Naive thymus-derived CD4-positive, alpha-beta T cell (primary cell): ENCODE results near the gene KRTAP5-6. TPM values are rescaled to one million over a fixed set of nuclear protein-coding genes. Genes with fewer than 3 reads are reported as not detected.

ENCODE experiments used
- ATAC-seq: fragments of 150-1000 bp; cut with Tn5 transposase; 2 replicates; pipeline ENCODE4 v1.10.0; 2021; ENCODE audit warnings: mild to moderate bottlenecking, moderate library complexity
- CTCF ChIA-PET: fragments of 350-600 bp; sonication (Branson Sonifier 250); formaldehyde crosslinking; loops from one replicate; lab custom pipeline; 2021; ENCODE audit warnings: antibody characterized with exemption; lab: Charles Lee
- POLR2A ChIA-PET: fragments of 350-600 bp; sonication (Branson Sonifier 250); formaldehyde crosslinking; loops from one replicate; lab custom pipeline; 2021; ENCODE audit warnings: antibody characterized with exemption, inconsistent platforms; lab: Charles Lee
- DNase-seq, 9 donors: peaks; one replicate each; pipeline versions ENCODE4 v3.0.0 to v3.0.0-alpha.2; 2020 to 2022; ENCODE audit warnings: mixed read lengths in 1 of 9
- H3K27ac ChIP-seq: one replicate; pipeline ENCODE4 v1.7.0; 2013; ENCODE audit warnings: mild to moderate bottlenecking, low read depth, low read length, moderate library complexity
- H3K27me3 ChIP-seq, 2 donors: one replicate each; pipeline ENCODE4 v1.7.0; 2013; ENCODE audit warnings: low read length in 2 of 2, mild to moderate bottlenecking in 2 of 2, moderate library complexity in 2 of 2; ENCODE audit not compliant: control insufficient read depth in 2 of 2, insufficient read depth in 2 of 2
- H3K36me3 ChIP-seq, 3 experiments: 1 replicate in 2 of 3; 2 replicates in 1 of 3; pipeline ENCODE4 v1.7.0; 2013; ENCODE audit warnings: low read length in 3 of 3, mild to moderate bottlenecking in 3 of 3, moderate library complexity in 1 of 3; ENCODE audit not compliant: insufficient read depth in 3 of 3, control insufficient read depth in 2 of 3
- H3K4me1 ChIP-seq, 2 donors: one replicate each; pipeline ENCODE4 v1.7.0; 2013; ENCODE audit warnings: low read length in 2 of 2, mild to moderate bottlenecking in 2 of 2, moderate library complexity in 1 of 2; ENCODE audit not compliant: control insufficient read depth in 2 of 2, insufficient read depth in 2 of 2
- H3K4me3 ChIP-seq: 2 replicates; pipeline ENCODE4 v1.7.0; 2013; ENCODE audit warnings: mild to moderate bottlenecking, low read length
- H3K9me3 ChIP-seq, 3 experiments: 1 replicate in 2 of 3; 2 replicates in 1 of 3; pipeline ENCODE4 v1.7.0; 2013; ENCODE audit warnings: low read length in 3 of 3; ENCODE audit not compliant: control insufficient read depth in 2 of 3
- H3K27ac Mint-ChIP-seq, 9 donors: one replicate each; pipeline ENCODE4 v1.8.0; 2020 to 2022; ENCODE audit warnings: mixed read lengths in 9 of 9, mild to moderate bottlenecking in 8 of 9, moderate library complexity in 5 of 9, inconsistent platforms in 2 of 9
- H3K27me3 Mint-ChIP-seq, 5 donors: one replicate each; pipeline ENCODE4 v1.8.0; 2021 to 2022; ENCODE audit warnings: mixed read lengths in 5 of 5, mild to moderate bottlenecking in 1 of 5
- H3K36me3 Mint-ChIP-seq, 5 donors: one replicate each; pipeline ENCODE4 v1.8.0; 2020 to 2022; ENCODE audit warnings: mixed read lengths in 5 of 5, mild to moderate bottlenecking in 3 of 5, inconsistent platforms in 1 of 5
- H3K4me1 Mint-ChIP-seq, 7 donors: one replicate each; pipeline ENCODE4 v1.8.0; 2020 to 2022; ENCODE audit warnings: mixed read lengths in 7 of 7, mild to moderate bottlenecking in 3 of 7, inconsistent platforms in 1 of 7
- H3K4me3 Mint-ChIP-seq, 10 donors: one replicate each; pipeline ENCODE4 v1.8.0; 2020 to 2022; ENCODE audit warnings: mild to moderate bottlenecking in 10 of 10, mixed read lengths in 10 of 10, moderate library complexity in 6 of 10, inconsistent platforms in 2 of 10
- H3K9me3 Mint-ChIP-seq, 11 donors: one replicate each; pipeline ENCODE4 v1.8.0; 2020 to 2022; ENCODE audit warnings: mixed read lengths in 11 of 11, mild to moderate bottlenecking in 4 of 11, inconsistent platforms in 1 of 11, moderate library complexity in 1 of 11
- intact Hi-C, 2 donors: fragments of 100-400 bp; cut with micrococcal nuclease; formaldehyde crosslinking; loops; one replicate each; pipeline ENCODE4 v1.15.1; 2023
- polyA plus RNA-seq, 2 donors: library from polyadenylated mRNA; unstranded; fragments of 300-500 nt; fragmentation: Illumina TruSeq; gene quantifications; one replicate each; pipeline ENCODE4 v1.2.3, GENCODE V29; 2021
- total RNA-seq, 6 experiments: library from RNA in 5 of 6; stranded (reverse) in 5 of 6; gene quantifications; 1 replicate in 5 of 6; 2 replicates in 1 of 6; pipeline ENCODE4 v1.2.3 and lab custom pipeline; 2021 to 2026

Gene KRTAP5-6
- total and polyA plus RNA-seq, 7 experiments from 2014 or later, result not detected

GRCh38 chr11:1742371-1742770 is 45.4 kb downstream of the KRTAP5-6 start:
- no peaks in the 10 kb centered on the region for H3K27me3 ChIP-seq
- no peak overlapping the region for H3K4me3 ChIP-seq
- POLR2A ChIA-PET, result no interaction called here
- Mint-ChIP-seq H3K9me3 (peaks cover 0 to 16% (median 4%) of the 10 kb centered on the region in 11 donors), H3K36me3 (peaks cover 0 to 5% (median 0%) of the 10 kb centered on the region in 5 donors), H3K4me1 (peaks cover 0 to 6% (median 0%) of the 10 kb centered on the region in 7 donors), H3K27ac (no peak overlapping the region), H3K27me3 (peaks cover 0 to 5% (median 0%) of the 10 kb centered on the region in 5 donors), H3K4me3 (no peak overlapping the region)
- no peak for DNase-seq
- H3K9me3 ChIP-seq, result peaks cover 0 to under 1% (median 0%) of the 10 kb centered on the region in 3 experiments
- H3K27ac ChIP-seq, result no peak overlapping the region
- CTCF ChIA-PET, result no interaction called here
- no peaks in the 10 kb centered on the region for H3K36me3 ChIP-seq
- intact Hi-C loops, result no loop called here
- no peaks in the 10 kb centered on the region for H3K4me1 ChIP-seq
- ATAC-seq, result no peak

- Mint-ChIP-seq H3K27me3 (peaks cover 0 to 8% (median 0%) of the 10 kb centered on the region in 5 donors), H3K27ac (no peak overlapping the region), H3K4me1 (peaks cover 0 to 6% (median 0%) of the 10 kb centered on the region in 7 donors), H3K4me3 (no peak overlapping the region), H3K9me3 (peaks cover 0 to 11% (median under 1%) of the 10 kb centered on the region in 11 donors), H3K36me3 (peaks cover 0 to 4% (median 0%) of the 10 kb centered on the region in 5 donors)
- Histone ChIP-seq H3K4me1 (no peaks in the 10 kb centered on the region), H3K4me3 (no peak overlapping the region), H3K27me3 (no peaks in the 10 kb centered on the region), H3K27ac (no peak overlapping the region), H3K36me3 (no peaks in the 10 kb centered on the region), H3K9me3 (no peaks in the 10 kb centered on the region)
- POLR2A ChIA-PET, result no interaction called here
- ATAC-seq (no peak), DNase-seq (no peak)
- intact Hi-C loops, result no loop called here
- CTCF ChIA-PET, result interaction anchor here (1.1 kb wide), 1 partner anchor 10 kb away, joined by 3 read pairs; no protein-coding TSS in a partner anchor
Measured at GRCh38 chr11:1742869-1743584, 46.0 kb downstream of the KRTAP5-6 start.

- no peaks in the 10 kb centered on the region for H3K9me3 ChIP-seq
- no peaks in the 10 kb centered on the region for H3K36me3 ChIP-seq
- Mint-ChIP-seq H3K4me3 (no peak overlapping the region), H3K9me3 (peaks cover 0 to 9% (median 0%) of the 10 kb centered on the region in 11 donors), H3K36me3 (peaks cover 0 to 3% (median 0%) of the 10 kb centered on the region in 5 donors), H3K4me1 (peaks cover 0 to 6% (median 0%) of the 10 kb centered on the region in 7 donors), H3K27me3 (peaks cover 0 to 10% (median 0%) of the 10 kb centered on the region in 5 donors), H3K27ac (no peak overlapping the region)
- H3K27me3 ChIP-seq, result no peaks in the 10 kb centered on the region
- no peaks in the 10 kb centered on the region for H3K4me1 ChIP-seq
- CTCF ChIA-PET, result interaction anchor here (1.1 kb wide), 1 partner anchor 9 kb away, joined by 3 read pairs; no protein-coding TSS in a partner anchor
- H3K27ac ChIP-seq, result no peak overlapping the region
- POLR2A ChIA-PET, result no interaction called here
- DNase-seq (no peak), ATAC-seq (no peak)
- no peak overlapping the region for H3K4me3 ChIP-seq
- intact Hi-C loops, result no loop called here
Measured at GRCh38 chr11:1743585-1744136, 46.7 kb downstream of the KRTAP5-6 start.

- Histone ChIP-seq H3K4me3 (no peak overlapping the region), H3K27me3 (no peaks in the 10 kb centered on the region), H3K36me3 (no peaks in the 10 kb centered on the region), H3K9me3 (no peaks in the 10 kb centered on the region), H3K4me1 (peaks cover 0 to 5% of the 10 kb centered on the region in 2 donors), H3K27ac (no peak overlapping the region)
- Mint-ChIP-seq H3K27me3 (peaks cover 0 to 10% (median under 1%) of the 10 kb centered on the region in 5 donors), H3K27ac (no peak overlapping the region), H3K9me3 (peaks cover 0 to 9% (median 0%) of the 10 kb centered on the region in 11 donors), H3K4me1 (peaks cover 0 to 6% (median 0%) of the 10 kb centered on the region in 7 donors), H3K4me3 (no peak overlapping the region), H3K36me3 (peaks cover 0 to 3% (median 0%) of the 10 kb centered on the region in 5 donors)
- DNase-seq (peak in 1 of 9 donors; percentile 17), ATAC-seq (no peak)
- ChIA-PET CTCF (interaction anchor here (0.5 to 1.1 kb wide), 2 partner anchors 9 to 34 kb away, joined by 3 read pairs; no protein-coding TSS in a partner anchor), POLR2A (interaction anchor here (0.5 kb wide), 1 partner anchor 12 kb away, joined by 3 read pairs; no protein-coding TSS in a partner anchor)
- intact Hi-C loops, result no loop called here
Measured at GRCh38 chr11:1744137-1744886, 47.3 kb downstream of the KRTAP5-6 start.

GRCh38 chr11:1744891-1745700 is 48.1 kb downstream of the KRTAP5-6 start:
- Histone ChIP-seq H3K27me3 (no peaks in the 10 kb centered on the region), H3K27ac (no peak overlapping the region), H3K36me3 (no peaks in the 10 kb centered on the region), H3K9me3 (no peaks in the 10 kb centered on the region), H3K4me1 (peaks cover 0 to 13% of the 10 kb centered on the region in 2 donors), H3K4me3 (no peak overlapping the region)
- peak overlapping the region in 1 of 9 donors; percentile 8 for H3K27ac Mint-ChIP-seq
- ATAC-seq, result no peak
- intact Hi-C loops, result no loop called here
- ChIA-PET CTCF (interaction anchor here (0.5 kb wide), 1 partner anchor 35 kb away, joined by 3 read pairs; no protein-coding TSS in a partner anchor), POLR2A (no interaction called here)
- H3K4me1 Mint-ChIP-seq, result peaks cover 7 to 14% (median 8%) of the 10 kb centered on the region in 7 donors
- H3K27me3 Mint-ChIP-seq, result peaks cover 7 to 14% (median 8%) of the 10 kb centered on the region in 5 donors
- no peak overlapping the region for H3K4me3 Mint-ChIP-seq
- peaks cover 0 to 9% (median 0%) of the 10 kb centered on the region in 11 donors for H3K9me3 Mint-ChIP-seq
- H3K36me3 Mint-ChIP-seq, result peaks cover 0 to 3% (median 0%) of the 10 kb centered on the region in 5 donors
- DNase-seq, result no peak
